ENCODE data around the gene SYNPO2.

GRCh38 chr4:118909173-118909956 is 20.7 kb downstream of the SYNPO2 start:
- TF ChIP-seq CTCF (IDR thresholded peaks at IDR 0.05) (no peak), REST (IDR thresholded peaks at IDR 0.05; ENCODE audit: insufficient read depth in 1 of 2, low read depth in 2 of 2, low read length in 1 of 2) (no peak), TCF7L2 (IDR thresholded peaks at IDR 0.05; ENCODE audit: low read depth, low read length) (no peak), SIN3A (IDR thresholded peaks at IDR 0.05; ENCODE audit: borderline replicate concordance, insufficient read depth, low read depth, low read length) (no peak), POLR2AphosphoS5 (IDR thresholded peaks at IDR 0.05; ENCODE audit: low read depth, low read length) (no peak)
